B cell (primary cell): Measurements from ENCODE around the gene RNF148. TPM values are rescaled to one million over a fixed set of nuclear protein-coding genes. Genes with fewer than 3 reads are reported as not detected.

Source experiments
- ATAC-seq: fragments of 200-7000 bp; cut with Tn5 transposase; one replicate; pipeline ENCODE4 v1.10.0; 2021; ENCODE audit warnings: low read depth, mild to moderate bottlenecking, moderate number of reproducible peaks, moderate library complexity
- CTCF ChIA-PET: fragments of 350-600 bp; sonication (Branson Sonifier 250); formaldehyde crosslinking; loops from one replicate; lab custom pipeline; 2021; ENCODE audit warnings: antibody characterized with exemption, inconsistent platforms; lab: Charles Lee
- POLR2A ChIA-PET: fragments of 350-600 bp; sonication (Branson Sonifier 250); formaldehyde crosslinking; loops from one replicate; lab custom pipeline; 2021; ENCODE audit warnings: antibody characterized with exemption; lab: Charles Lee
- DNase-seq: peaks from one replicate; pipeline ENCODE4 v3.0.0; 2013
- H2AFZ ChIP-seq: 2 replicates; pipeline ENCODE4 v1.6.1; 2012; ENCODE audit warnings: mild to moderate bottlenecking, low read depth, low read length; ENCODE audit not compliant: insufficient read depth, poor library complexity, severe bottlenecking
- H3K27ac ChIP-seq, 2 donors: 1 replicate in 1 of 2; 2 replicates in 1 of 2; pipeline ENCODE4 v1.5.1; 2012 to 2013; ENCODE audit warnings: low read length in 2 of 2, mild to moderate bottlenecking in 2 of 2, moderate library complexity in 1 of 2
- H3K27me3 ChIP-seq, 4 experiments: fragments of 200-600 bp in 1 of 4; sonication (generic) in 1 of 4; replicated peaks in 1 of 4; 1 replicate in 2 of 4; 2 replicates in 2 of 4; pipeline versions ENCODE4 v1.6.1 to v1.7.0; 2013 to 2016; ENCODE audit warnings: low read length in 3 of 4, mild to moderate bottlenecking in 2 of 4, mixed read lengths in 1 of 4, moderate library complexity in 1 of 4; ENCODE audit not compliant: insufficient read depth in 4 of 4, control insufficient read depth in 3 of 4; ENCODE audit errors: control extremely low read depth in 1 of 4
- H3K36me3 ChIP-seq, 2 experiments: replicated peaks in 1 of 2; 1 replicate in 1 of 2; 2 replicates in 1 of 2; pipeline versions ENCODE4 v1.6.1 to v1.7.1; 2013; ENCODE audit warnings: low read length in 1 of 2; ENCODE audit not compliant: insufficient read depth in 2 of 2, control insufficient read depth in 1 of 2; ENCODE audit errors: control extremely low read depth in 1 of 2, extremely low read depth in 1 of 2
- H3K4me1 ChIP-seq, 2 donors: fragments of 200-600 bp in 1 of 2; sonication (generic) in 1 of 2; 1 replicate in 1 of 2; 2 replicates in 1 of 2; pipeline versions ENCODE4 v1.5.1 to v1.6.1; 2013 to 2017; ENCODE audit warnings: low read length in 2 of 2; ENCODE audit not compliant: control insufficient read depth in 2 of 2, insufficient read depth in 2 of 2
- H3K4me2 ChIP-seq: replicated peaks from 2 replicates; pipeline ENCODE3; 2012; ENCODE audit warnings: mild to moderate bottlenecking, low read depth, low read length; ENCODE audit not compliant: poor library complexity, severe bottlenecking
- H3K4me3 ChIP-seq, 5 experiments: fragments of 200-600 bp in 1 of 5; sonication (generic) in 1 of 5; 1 replicate in 3 of 5; 2 replicates in 2 of 5; pipeline versions ENCODE4 v1.5.1 to v1.7.0; 2011 to 2016; ENCODE audit warnings: low read length in 4 of 5, mild to moderate bottlenecking in 4 of 5, low read depth in 2 of 5, control low read depth in 1 of 5, moderate library complexity in 1 of 5; ENCODE audit not compliant: insufficient read depth in 1 of 5; ENCODE audit errors: control extremely low read depth in 1 of 5, extremely low read depth in 1 of 5
- H3K79me2 ChIP-seq: fragments of 200-600 bp; sonication (generic); one replicate; pipeline ENCODE4 v1.6.0; 2016; ENCODE audit warnings: low read length; ENCODE audit not compliant: control insufficient read depth, insufficient read depth
- H3K9ac ChIP-seq: fragments of 200-600 bp; sonication (generic); 2 replicates; pipeline ENCODE4 v1.6.1; 2017; ENCODE audit warnings: mild to moderate bottlenecking, low read length, moderate library complexity
- H3K9me3 ChIP-seq, 3 donors: one replicate each; pipeline versions ENCODE4 v1.6.1 to v1.7.1; 2013; ENCODE audit warnings: low read length in 2 of 3; ENCODE audit not compliant: control insufficient read depth in 2 of 3, insufficient read depth in 1 of 3; ENCODE audit errors: control extremely low read depth in 1 of 3
- H4K20me1 ChIP-seq: 2 replicates; pipeline ENCODE4 v1.6.0; 2012; ENCODE audit warnings: mild to moderate bottlenecking, low read length; ENCODE audit not compliant: insufficient read depth, control insufficient read depth, poor library complexity, severe bottlenecking
- H3K27ac Mint-ChIP-seq: one replicate; pipeline ENCODE4 v1.8.0; 2021; ENCODE audit warnings: mixed read lengths
- H3K27me3 Mint-ChIP-seq: one replicate; pipeline ENCODE4 v1.8.0; 2021; ENCODE audit warnings: mixed read lengths
- H3K4me1 Mint-ChIP-seq: one replicate; pipeline ENCODE4 v1.8.0; 2021; ENCODE audit warnings: mixed read lengths
- H3K4me3 Mint-ChIP-seq: one replicate; pipeline ENCODE4 v1.8.0; 2021; ENCODE audit warnings: mixed read lengths
- H3K9me3 Mint-ChIP-seq: one replicate; pipeline ENCODE4 v1.8.0; 2022; ENCODE audit warnings: mixed read lengths; ENCODE audit not compliant: insufficient read depth
- EZH2 ChIP-seq: IDR thresholded peaks from 2 replicates; pipeline ENCODE4 v1.6.1; 2012; ENCODE audit warnings: borderline replicate concordance, low read depth, mild to moderate bottlenecking, moderate library complexity, low read length; ENCODE audit not compliant: insufficient read depth, poor library complexity, severe bottlenecking
- WGBS: methylation state at CpG from one replicate; pipeline ENCODE4 v1.1.5; 2013; ENCODE audit warnings: missing lambda C conversion rate; ENCODE audit not compliant: insufficient coverage; 5-methylcytosine and 5-hydroxymethylcytosine counted together
- intact Hi-C: fragments of 100-400 bp; cut with micrococcal nuclease; formaldehyde crosslinking; loops from one replicate; pipeline ENCODE4 v1.10.0; 2022
- polyA plus RNA-seq: library from polyadenylated mRNA; depleted of rRNA; stranded (reverse); fragments of >200 nt; gene quantifications from 2 replicates; pipeline ENCODE4 v1.2.3, GENCODE V29; 2012
- total RNA-seq, 2 donors: library from RNA; stranded (reverse); fragments of 120-200 nt in 1 of 2; gene quantifications; 1 replicate in 1 of 2; 2 replicates in 1 of 2; pipeline versions ENCODE4 v1.2.3 to v1.2.4, GENCODE V29; 2013 to 2022
- TF ChIP-seq, protein P1 (sequence below): fragments of 200-600 bp; IDR thresholded peaks from one replicate; pipeline ENCODE4 v1.8.0; 2022; ENCODE audit warnings: antibody characterized with exemption, mild to moderate bottlenecking

The RNF148 gene
- total and polyA plus RNA-seq, 2 donors (not counting 1 experiment from before 2014, with no cell fraction given) = not detected

- no peak overlapping the region for H3K9ac ChIP-seq
- H3K9me3 ChIP-seq = no peaks in the 10 kb centered on the region
- H3K4me3 ChIP-seq = no peak overlapping the region
- ChIA-PET POLR2A (no interaction called here), CTCF (no interaction called here)
- H3K27ac ChIP-seq = no peak overlapping the region
- no peak overlapping the region for H3K4me2 ChIP-seq
- H2AFZ ChIP-seq = no peak overlapping the region
- H3K27me3 ChIP-seq = no peaks in the 10 kb centered on the region
- no peak overlapping the region for H3K4me3 Mint-ChIP-seq
- WGBS = 100% methylated on average over 1 of the region's 2 CpGs
- no peaks in the 10 kb centered on the region for H3K9me3 Mint-ChIP-seq
- H3K4me1 Mint-ChIP-seq = no peaks in the 10 kb centered on the region
- H4K20me1 ChIP-seq = no peaks in the 10 kb centered on the region
- TF ChIP-seq, protein P1, sequence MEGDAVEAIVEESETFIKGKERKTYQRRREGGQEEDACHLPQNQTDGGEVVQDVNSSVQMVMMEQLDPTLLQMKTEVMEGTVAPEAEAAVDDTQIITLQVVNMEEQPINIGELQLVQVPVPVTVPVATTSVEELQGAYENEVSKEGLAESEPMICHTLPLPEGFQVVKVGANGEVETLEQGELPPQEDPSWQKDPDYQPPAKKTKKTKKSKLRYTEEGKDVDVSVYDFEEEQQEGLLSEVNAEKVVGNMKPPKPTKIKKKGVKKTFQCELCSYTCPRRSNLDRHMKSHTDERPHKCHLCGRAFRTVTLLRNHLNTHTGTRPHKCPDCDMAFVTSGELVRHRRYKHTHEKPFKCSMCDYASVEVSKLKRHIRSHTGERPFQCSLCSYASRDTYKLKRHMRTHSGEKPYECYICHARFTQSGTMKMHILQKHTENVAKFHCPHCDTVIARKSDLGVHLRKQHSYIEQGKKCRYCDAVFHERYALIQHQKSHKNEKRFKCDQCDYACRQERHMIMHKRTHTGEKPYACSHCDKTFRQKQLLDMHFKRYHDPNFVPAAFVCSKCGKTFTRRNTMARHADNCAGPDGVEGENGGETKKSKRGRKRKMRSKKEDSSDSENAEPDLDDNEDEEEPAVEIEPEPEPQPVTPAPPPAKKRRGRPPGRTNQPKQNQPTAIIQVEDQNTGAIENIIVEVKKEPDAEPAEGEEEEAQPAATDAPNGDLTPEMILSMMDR = no peak
- TF ChIP-seq EZH2 = no peak
- ATAC-seq (no peak), DNase-seq (no peak)
- intact Hi-C loops = no loop called here
- no peaks in the 10 kb centered on the region for H3K27me3 Mint-ChIP-seq
- H3K27ac Mint-ChIP-seq = no peak overlapping the region
- H3K4me1 ChIP-seq = no peaks in the 10 kb centered on the region
- no peaks in the 10 kb centered on the region for H3K79me2 ChIP-seq
- H3K36me3 ChIP-seq = no peaks in the 10 kb centered on the region
Observed at GRCh38 chr7:122748195-122748594, 45.5 kb upstream of the RNF148 start.

- H3K4me3 ChIP-seq = no peak overlapping the region
- Mint-ChIP-seq H3K27me3 (no peaks in the 10 kb centered on the region), H3K4me3 (no peak overlapping the region), H3K9me3 (no peaks in the 10 kb centered on the region), H3K27ac (no peak overlapping the region), H3K4me1 (no peaks in the 10 kb centered on the region)
- no peak overlapping the region for H2AFZ ChIP-seq
- H4K20me1 ChIP-seq = no peaks in the 10 kb centered on the region
- no peak for ATAC-seq
- no peak overlapping the region for H3K9ac ChIP-seq
- no peaks in the 10 kb centered on the region for H3K79me2 ChIP-seq
- no peaks in the 10 kb centered on the region for H3K4me1 ChIP-seq
- POLR2A ChIA-PET = no interaction called here
- H3K27ac ChIP-seq = no peak overlapping the region
- TF ChIP-seq, protein P1 = no peak
- no peak for TF ChIP-seq EZH2
- H3K27me3 ChIP-seq = no peaks in the 10 kb centered on the region
- H3K9me3 ChIP-seq = no peaks in the 10 kb centered on the region
- H3K36me3 ChIP-seq = no peaks in the 10 kb centered on the region
- no CpG with 5 or more reads among the region's 2 CpGs for WGBS
- CTCF ChIA-PET = no interaction called here
- H3K4me2 ChIP-seq = no peak overlapping the region
- no peak for DNase-seq
- intact Hi-C loops = no loop called here
Observed at GRCh38 chr7:122746948-122747347, 44.2 kb upstream of the RNF148 start.
